ENCODE measurements around the gene TMEM201.

- TF ChIP-seq EZH2 (IDR thresholded peaks at IDR 0.05) (no peak), POLR2AphosphoS5 (IDR thresholded peaks at IDR 0.05; ENCODE audit: borderline replicate concordance, low read depth, low read length) (no peak), FOXP2 (optimal IDR thresholded peaks at IDR 0.05; ENCODE audit: control extremely low read depth, extremely low read length, insufficient read depth) (no peak)
Observed at GRCh38 chr1:9630331-9631111, 41.8 kb downstream of the TMEM201 start.

Data from SK-N-MC (cell line).